NCI-H748 (cell line): Measurements from ENCODE around the gene XYLT2.

Experiments used
- DNase-seq: peaks from one replicate; lab custom pipeline; 2025; ENCODE audit not compliant: unreplicated experiment; lab: John Stamatoyannopoulos, UW

The XYLT2 gene

GRCh38 chr17:50348522-50349242 lies 2.8 kb downstream of the XYLT2 start:
- DNase-seq = no peak

GRCh38 chr17:50349243-50349600 lies 3.3 kb downstream of the XYLT2 start:
- DNase-seq = no peak

GRCh38 chr17:50350733-50351132 lies 4.8 kb downstream of the XYLT2 start:
- DNase-seq = no peak

- DNase-seq = no peak
These were observed 6.3 kb downstream of the XYLT2 start for GRCh38 chr17:50352072-50352692.

- DNase-seq = no peak
These were observed 7.0 kb downstream of the XYLT2 start for GRCh38 chr17:50352693-50353599.

- no peak for DNase-seq
These were observed 7.8 kb downstream of the XYLT2 start for GRCh38 chr17:50353600-50354195.

GRCh38 chr17:50354198-50354597 lies 8.3 kb downstream of the XYLT2 start:
- DNase-seq = no peak

- no peak for DNase-seq
These were observed 8.8 kb downstream of the XYLT2 start for GRCh38 chr17:50354776-50355175.

- no peak for DNase-seq
These were observed 9.4 kb downstream of the XYLT2 start for GRCh38 chr17:50355336-50355700.

GRCh38 chr17:50355701-50356341 lies 9.9 kb downstream of the XYLT2 start:
- DNase-seq = no peak

- DNase-seq = no peak
These were observed 10.5 kb downstream of the XYLT2 start for GRCh38 chr17:50356418-50356817.

- DNase-seq = no peak
These were observed 11.1 kb downstream of the XYLT2 start for GRCh38 chr17:50356892-50357510.

GRCh38 chr17:50358177-50358576 lies 12.3 kb downstream of the XYLT2 start:
- DNase-seq = no peak

GRCh38 chr17:50359005-50359699 lies 13.2 kb downstream of the XYLT2 start:
- DNase-seq = no peak

GRCh38 chr17:50359998-50360461 lies 14.1 kb downstream of the XYLT2 start:
- DNase-seq = no peak

GRCh38 chr17:50360486-50361115 lies 14.7 kb downstream of the XYLT2 start:
- DNase-seq = no peak

GRCh38 chr17:50361561-50362480 lies 15.9 kb downstream of the XYLT2 start:
- peak; percentile 57 for DNase-seq

GRCh38 chr17:50362661-50363060 lies 16.7 kb downstream of the XYLT2 start:
- DNase-seq = no peak
